ENCODE data around the gene RUFY2. TPM values are rescaled to one million over a fixed set of nuclear protein-coding genes. Genes with fewer than 3 reads are reported as not detected.

The RUFY2 gene
- total RNA-seq, 1 donor from 2014 or later, result 7.5 TPM

DNA sequence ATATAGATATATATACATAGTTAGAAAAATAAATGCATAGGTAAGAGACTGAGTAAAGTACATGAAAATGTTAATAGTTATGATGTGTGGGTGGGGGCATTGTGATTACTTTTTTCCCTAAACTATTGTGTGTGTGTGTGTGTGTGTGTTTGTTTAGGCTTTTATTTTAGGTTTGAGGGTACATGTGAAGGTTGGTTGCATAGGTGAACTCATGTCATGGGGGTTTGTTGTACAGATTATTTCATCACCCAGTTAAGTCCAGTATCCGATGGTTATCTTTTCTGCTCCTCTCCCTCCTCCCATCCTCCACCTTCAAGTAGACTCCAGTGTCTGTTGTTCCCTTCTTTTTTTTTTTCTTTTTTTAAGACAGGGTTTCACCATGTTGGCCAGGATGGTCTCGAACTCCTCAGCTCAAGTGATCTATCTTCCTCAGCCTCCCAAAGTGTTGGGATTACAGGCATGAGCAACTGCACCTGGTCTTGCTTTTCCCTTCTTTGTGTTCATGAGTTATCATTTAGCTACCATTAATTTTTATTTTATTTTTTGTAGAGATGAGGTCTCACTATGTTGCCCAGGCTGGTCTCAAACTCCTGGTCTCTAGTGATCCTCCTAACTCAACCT lies 1.9 kb upstream of the RUFY2 start:
- no peaks in the 10 kb centered on the region for H3K36me3 ChIP-seq
- no peaks in the 10 kb centered on the region for H3K27me3 ChIP-seq
- H3K9me3 ChIP-seq, result no peaks in the 10 kb centered on the region
- H3K27ac ChIP-seq, result no peak overlapping the region
- H3K4me3 ChIP-seq, result no peak overlapping the region
- H3K4me1 ChIP-seq, result no peaks in the 10 kb centered on the region
- TF ChIP-seq, protein P1, sequence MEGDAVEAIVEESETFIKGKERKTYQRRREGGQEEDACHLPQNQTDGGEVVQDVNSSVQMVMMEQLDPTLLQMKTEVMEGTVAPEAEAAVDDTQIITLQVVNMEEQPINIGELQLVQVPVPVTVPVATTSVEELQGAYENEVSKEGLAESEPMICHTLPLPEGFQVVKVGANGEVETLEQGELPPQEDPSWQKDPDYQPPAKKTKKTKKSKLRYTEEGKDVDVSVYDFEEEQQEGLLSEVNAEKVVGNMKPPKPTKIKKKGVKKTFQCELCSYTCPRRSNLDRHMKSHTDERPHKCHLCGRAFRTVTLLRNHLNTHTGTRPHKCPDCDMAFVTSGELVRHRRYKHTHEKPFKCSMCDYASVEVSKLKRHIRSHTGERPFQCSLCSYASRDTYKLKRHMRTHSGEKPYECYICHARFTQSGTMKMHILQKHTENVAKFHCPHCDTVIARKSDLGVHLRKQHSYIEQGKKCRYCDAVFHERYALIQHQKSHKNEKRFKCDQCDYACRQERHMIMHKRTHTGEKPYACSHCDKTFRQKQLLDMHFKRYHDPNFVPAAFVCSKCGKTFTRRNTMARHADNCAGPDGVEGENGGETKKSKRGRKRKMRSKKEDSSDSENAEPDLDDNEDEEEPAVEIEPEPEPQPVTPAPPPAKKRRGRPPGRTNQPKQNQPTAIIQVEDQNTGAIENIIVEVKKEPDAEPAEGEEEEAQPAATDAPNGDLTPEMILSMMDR (IDR thresholded peaks at IDR 0.05), result no peak
- no peak for DNase-seq (ENCODE audit: low spot score in 2 of 2)
- intact Hi-C loops (cut with DNase I), result loop anchor here (10.0 kb wide), 2 partner anchors 524 to 776 kb away; partner anchors contain the start of genes SIRT1 and SUPV3L1

DNA sequence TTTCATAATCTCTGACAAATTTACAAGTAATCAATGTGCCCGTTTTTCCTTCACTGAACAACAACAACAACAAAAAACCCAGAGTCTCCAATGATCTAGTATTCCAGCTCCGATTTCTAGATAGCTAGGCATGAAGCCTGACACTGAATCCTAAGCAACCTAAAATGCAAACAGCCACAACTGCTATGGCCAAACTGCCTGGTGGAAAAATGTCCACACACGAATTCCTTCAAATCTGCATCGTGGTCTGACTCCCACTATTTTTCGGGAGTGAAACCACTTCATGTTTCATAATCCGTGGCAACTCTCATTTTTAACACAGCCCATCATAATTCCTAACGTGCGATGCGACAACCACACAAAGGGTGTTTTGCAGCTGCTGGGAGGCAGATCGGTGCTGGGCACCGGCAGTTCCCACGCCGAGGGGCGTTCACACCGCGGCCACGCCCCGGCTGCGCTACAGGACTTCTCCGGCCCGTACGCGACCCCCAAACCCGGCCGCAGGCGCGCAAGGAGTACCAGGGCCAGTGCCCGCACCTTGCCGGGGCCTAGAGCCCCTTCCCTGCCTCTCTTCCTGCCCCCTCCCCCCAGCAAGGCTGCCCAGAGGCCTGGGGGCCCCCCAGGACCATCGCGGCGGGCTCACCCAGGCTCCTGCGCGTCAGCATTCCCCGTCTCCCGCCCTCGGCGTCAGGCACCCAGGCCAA lies 814 bp downstream of the RUFY2 start:
- no peaks in the 10 kb centered on the region for H3K9me3 ChIP-seq
- H3K27ac ChIP-seq, result peak overlapping the region; percentile 91 to 92
- peaks cover 0 to under 1% of the 10 kb centered on the region in 2 donors for H3K36me3 ChIP-seq
- H3K4me3 ChIP-seq, result peak overlapping the region; percentile 86 to 89
- no peaks in the 10 kb centered on the region for H3K27me3 ChIP-seq
- peak in 1 of 2 donors; percentile 69 for DNase-seq (ENCODE audit: low spot score in 2 of 2)
- H3K4me1 ChIP-seq, result no peaks in the 10 kb centered on the region
- TF ChIP-seq, protein P1 (IDR thresholded peaks at IDR 0.05), result no peak
- intact Hi-C loops (cut with DNase I), result loop anchor here (2.0 to 10.0 kb wide), 5 partner anchors 73 to 779 kb away; partner anchors contain the start of genes CCAR1, DDX50, HNRNPH3 and PBLD

DNA sequence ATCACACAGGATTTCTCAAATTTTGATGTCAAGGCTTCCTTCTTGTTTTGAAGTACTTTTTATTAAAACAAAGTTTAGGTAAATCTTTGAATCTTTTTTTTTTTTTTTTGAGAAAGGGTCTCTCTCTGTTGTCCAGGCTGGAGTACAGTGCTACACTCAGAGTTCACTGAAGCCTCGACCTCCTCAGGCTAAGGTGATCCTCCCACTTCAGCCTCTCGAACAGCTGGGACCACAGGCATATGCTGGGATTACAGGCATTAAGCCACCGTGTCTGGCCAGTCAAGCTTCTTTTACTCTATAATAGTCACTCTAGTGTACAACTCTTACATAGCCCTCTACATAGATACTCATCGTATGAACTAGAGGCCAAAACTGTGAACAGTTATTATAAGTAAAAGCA lies 3.4 kb downstream of the RUFY2 start:
- TF ChIP-seq, protein P1 (IDR thresholded peaks at IDR 0.05), result no peak

DNA sequence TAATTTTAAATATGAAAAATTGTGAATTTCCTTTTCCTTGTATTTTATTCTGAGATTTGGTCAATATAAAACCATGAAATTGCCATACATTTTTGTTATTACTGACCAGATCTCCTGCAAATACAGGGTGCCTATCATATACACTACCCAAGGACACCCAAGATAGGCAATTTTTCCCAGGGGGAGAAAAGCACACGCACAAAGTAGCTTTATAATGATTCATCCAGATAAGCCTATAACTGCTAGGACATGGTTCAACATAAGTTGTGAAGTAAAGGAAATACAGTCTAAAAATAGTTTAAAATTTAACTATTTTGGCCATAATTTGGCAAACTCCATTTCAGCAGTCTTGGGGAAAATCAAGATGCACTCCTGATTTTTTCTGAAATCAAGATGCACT lies 4.8 kb downstream of the RUFY2 start:
- Histone ChIP-seq H3K4me1 (no peaks in the 10 kb centered on the region), H3K36me3 (peaks cover 13 to 23% of the 10 kb centered on the region in 2 donors), H3K27ac (no peak overlapping the region), H3K4me3 (no peak overlapping the region), H3K9me3 (no peaks in the 10 kb centered on the region), H3K27me3 (no peaks in the 10 kb centered on the region)
- TF ChIP-seq, protein P1 (IDR thresholded peaks at IDR 0.05), result no peak
- intact Hi-C loops (cut with DNase I), result loop anchor here (10.0 kb wide), 2 partner anchors 517 to 783 kb away; partner anchors contain the start of genes SIRT1 and SUPV3L1
- DNase-seq (ENCODE audit: low spot score in 2 of 2), result no peak

More for the DNA sequence above, 3.4 kb downstream of the RUFY2 start:
- no peak overlapping the region for H3K27ac ChIP-seq
- no peak overlapping the region for H3K4me3 ChIP-seq
- intact Hi-C loops (cut with DNase I), result loop anchor here (10.0 kb wide), 2 partner anchors 519 to 781 kb away; partner anchors contain the start of genes SIRT1 and SUPV3L1
- no peak for DNase-seq (ENCODE audit: low spot score in 2 of 2)
- H3K27me3 ChIP-seq, result no peaks in the 10 kb centered on the region
- H3K36me3 ChIP-seq, result peaks cover 9 to 23% of the 10 kb centered on the region in 2 donors
- H3K9me3 ChIP-seq, result no peaks in the 10 kb centered on the region
- no peaks in the 10 kb centered on the region for H3K4me1 ChIP-seq

DNA sequence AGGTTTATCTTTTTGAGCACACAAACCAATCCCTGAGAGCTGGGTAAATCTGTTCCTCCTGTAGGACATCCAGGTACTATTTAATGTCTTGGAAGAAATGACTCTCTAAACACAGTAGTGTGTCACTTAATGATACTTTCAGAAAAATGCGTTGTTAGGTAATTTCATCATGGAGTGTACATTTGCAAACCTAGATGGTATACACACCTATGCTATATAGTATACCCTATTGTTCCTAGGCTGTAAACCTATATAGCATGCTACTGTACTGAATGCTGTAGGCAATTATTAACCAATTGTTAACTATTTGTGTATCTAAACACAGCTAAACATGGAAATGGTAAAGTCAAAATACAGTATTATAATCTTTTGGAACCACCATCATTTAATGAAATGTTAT lies 10.1 kb downstream of the RUFY2 start:
- Histone ChIP-seq H3K4me3 (no peak overlapping the region), H3K9me3 (no peaks in the 10 kb centered on the region), H3K36me3 (peaks cover 35 to 54% of the 10 kb centered on the region in 2 donors), H3K27me3 (no peaks in the 10 kb centered on the region), H3K27ac (no peak overlapping the region), H3K4me1 (no peaks in the 10 kb centered on the region)
- intact Hi-C loops (cut with DNase I), result no loop called here
- DNase-seq (ENCODE audit: low spot score in 2 of 2), result no peak
- TF ChIP-seq, protein P1 (IDR thresholded peaks at IDR 0.05), result no peak
